HepG2 (cell line): ENCODE data around the gene CHRNB1. TPM values are rescaled to one million over a fixed set of nuclear protein-coding genes. Genes with fewer than 3 reads are reported as not detected.
A peak's percentile ranks its signal among the peaks of the same experiment; 100 is the strongest.

Experiments used
- ATF4 ChIP-seq, 2 experiments: fragments of 450-650 bp in 1 of 2; sonication (generic) in 1 of 2; formaldehyde crosslinking; IDR thresholded peaks; 2 replicates each; pipeline versions ENCODE4 v1.5.0 to v1.8.0; 2020 to 2022; ENCODE audit warnings: mild to moderate bottlenecking in 1 of 2, missing genetic modification reagents in 1 of 2
- CAMTA2 ChIP-seq: sonication (generic); formaldehyde crosslinking; IDR thresholded peaks from 2 replicates; pipeline ENCODE4 v1.4.0; 2020; ENCODE audit warnings: mild to moderate bottlenecking, missing genetic modification reagents, borderline replicate concordance
- LCORL ChIP-seq, 2 experiments: fragments of 450-650 bp in 1 of 2; sonication (generic) in 1 of 2; formaldehyde crosslinking in 1 of 2; IDR thresholded peaks; 2 replicates each; pipeline versions ENCODE4 v1.5.0 to v1.6.1; 2017 to 2020; ENCODE audit warnings: antibody characterized with exemption in 1 of 2, missing genetic modification reagents in 1 of 2
- MTA1 ChIP-seq: sonication (generic); formaldehyde crosslinking; IDR thresholded peaks from 2 replicates; pipeline ENCODE4 v1.4.0; 2020; ENCODE audit warnings: missing genetic modification reagents, mild to moderate bottlenecking, borderline replicate concordance
- NRL ChIP-seq: sonication (generic); formaldehyde crosslinking; IDR thresholded peaks from 2 replicates; pipeline ENCODE4 v1.5.0; 2020; ENCODE audit warnings: missing genetic modification reagents, mild to moderate bottlenecking, moderate library complexity, borderline replicate concordance
- PCBP2 ChIP-seq: fragments of 200-400 bp; formaldehyde crosslinking; optimal IDR thresholded peaks from 2 replicates; pipeline ENCODE3; 2018; ENCODE audit warnings: low read length, low read depth; ENCODE audit not compliant: poor library complexity, severe bottlenecking
- PRPF4 ChIP-seq: fragments of 200-400 bp; formaldehyde crosslinking; IDR thresholded peaks from 2 replicates; pipeline ENCODE4 v1.6.1; 2016; ENCODE audit warnings: low read length, low read depth; ENCODE audit not compliant: poor library complexity, severe bottlenecking
- RAD21 ChIP-seq: fragments of 450-650 bp; formaldehyde crosslinking; IDR thresholded peaks from 2 replicates; pipeline ENCODE4 v1.5.0; 2020; ENCODE audit warnings: mild to moderate bottlenecking
- SMC3 ChIP-seq: IDR thresholded peaks from 2 replicates; pipeline ENCODE4 v1.6.1; 2011; ENCODE audit warnings: low read length, improper control_type of control experiment
- SP4 ChIP-seq: sonication (generic); formaldehyde crosslinking; IDR thresholded peaks from 2 replicates; pipeline ENCODE4 v1.8.1; 2023; ENCODE audit warnings: mild to moderate bottlenecking, missing genetic modification reagents
- TAF1 ChIP-seq: sonication (generic); formaldehyde crosslinking; IDR thresholded peaks from 2 replicates; pipeline ENCODE4 v1.4.0; 2020; ENCODE audit warnings: missing genetic modification reagents
- YEATS4 ChIP-seq: sonication (generic); formaldehyde crosslinking; IDR thresholded peaks from 2 replicates; pipeline ENCODE4 v1.4.0; 2020; ENCODE audit warnings: missing genetic modification reagents, borderline replicate concordance
- ZBTB33 ChIP-seq: sonication (generic); formaldehyde crosslinking; IDR thresholded peaks from 2 replicates; pipeline ENCODE4 v1.4.0; 2020; ENCODE audit warnings: missing genetic modification reagents
- ZBTB38 ChIP-seq: sonication (generic); formaldehyde crosslinking; IDR thresholded peaks from 2 replicates; pipeline ENCODE4 v1.5.1; 2020; ENCODE audit warnings: mild to moderate bottlenecking, missing genetic modification reagents
- ZNF10 ChIP-seq: sonication (generic); formaldehyde crosslinking; IDR thresholded peaks from 2 replicates; pipeline ENCODE4 v1.4.0; 2020; ENCODE audit warnings: mild to moderate bottlenecking, low read depth, missing genetic modification reagents, borderline replicate concordance
- ZNF136 ChIP-seq: sonication (generic); formaldehyde crosslinking; IDR thresholded peaks from 2 replicates; pipeline ENCODE4 v1.8.1; 2022; ENCODE audit warnings: low read depth, mild to moderate bottlenecking, moderate library complexity, missing genetic modification reagents
- ZNF24 ChIP-seq: fragments of 450-650 bp; IDR thresholded peaks from 2 replicates; pipeline ENCODE4 v1.6.1; 2017; ENCODE audit warnings: antibody characterized with exemption, mild to moderate bottlenecking
- ZNF317 ChIP-seq: sonication (generic); formaldehyde crosslinking; IDR thresholded peaks from 2 replicates; pipeline ENCODE4 v1.5.0; 2020; ENCODE audit warnings: mild to moderate bottlenecking, missing genetic modification reagents
- ZNF331 ChIP-seq: sonication (generic); formaldehyde crosslinking; IDR thresholded peaks from 2 replicates; pipeline ENCODE4 v1.4.0; 2020; ENCODE audit warnings: missing genetic modification reagents
- ZNF768 ChIP-seq: sonication (generic); formaldehyde crosslinking; IDR thresholded peaks from 2 replicates; pipeline ENCODE4 v1.4.0; 2020; ENCODE audit warnings: missing genetic modification reagents
- ZNF780A ChIP-seq: sonication (generic); formaldehyde crosslinking; IDR thresholded peaks from 2 replicates; pipeline ENCODE4 v1.8.0; 2022; ENCODE audit warnings: mild to moderate bottlenecking, missing genetic modification reagents, moderate library complexity
- ZNF816 ChIP-seq: sonication (generic); formaldehyde crosslinking; IDR thresholded peaks from 2 replicates; pipeline ENCODE4 v1.8.0; 2022; ENCODE audit warnings: missing genetic modification reagents, mild to moderate bottlenecking, borderline replicate concordance
- ZNF841 ChIP-seq: sonication (generic); formaldehyde crosslinking; IDR thresholded peaks from 2 replicates; pipeline ENCODE4 v1.8.1; 2023; ENCODE audit warnings: missing genetic modification reagents, borderline replicate concordance
- polyA plus RNA-seq, 8 experiments: library from polyadenylated mRNA; depleted of rRNA in 3 of 8; stranded (reverse) in 7 of 8; unstranded in 1 of 8; fragments of >200 nt; fragmentation: Illumina TruSeq in 4 of 8; extraction: Trizol in 4 of 8; gene quantifications; 2 replicates each; pipeline versions ENCODE4 v1.2.1 to v1.2.3, GENCODE V29; 2011 to 2016; ENCODE audit warnings: low read depth in 4 of 8, missing spikeins in 1 of 8, mixed read lengths in 1 of 8; ENCODE audit not compliant: insufficient read depth in 1 of 8
- total RNA-seq, 5 experiments: library from RNA; depleted of rRNA; stranded (reverse); fragments of >200 nt; fragmentation: Illumina TruSeq; extraction: Trizol; gene quantifications; 2 replicates each; pipeline ENCODE4 v1.2.3, GENCODE V29; 2016; ENCODE audit warnings: low read depth in 1 of 5
- TF ChIP-seq, protein P1 (sequence below): IDR thresholded peaks from 2 replicates; pipeline ENCODE4 v1.6.1; 2016; ENCODE audit warnings: mild to moderate bottlenecking, missing biosample characterization, missing genetic modification reagents
- TF ChIP-seq, protein P2 (sequence below): IDR thresholded peaks from 2 replicates; pipeline ENCODE4 v1.4.0; 2020; ENCODE audit warnings: mild to moderate bottlenecking, missing genetic modification reagents

CHRNB1 gene
- total and polyA plus RNA-seq, 2 of the 13 experiments (the other 11 are each of a cell fraction or from before 2014, with no cell fraction given) = 5.4 to 33.7 TPM

- TF ChIP-seq ZNF10 (CRISPR knock-in tag) (no peak), MTA1 (CRISPR knock-in tag) (no peak), ZNF841 (no peak), PCBP2 (no peak), SP4 (CRISPR knock-in tag) (no peak), ZNF24 (no peak), SMC3 (peak; percentile 54), ZBTB33 (peak; percentile 95), ZNF331 (CRISPR knock-in tag) (no peak), ZNF768 (no peak), LCORL (IDR thresholded peaks at IDR 0.05) (no peak), LCORL (CRISPR knock-in tag; IDR thresholded peaks at IDR 0.05) (no peak), ZBTB38 (CRISPR knock-in tag) (peak; percentile 96), RAD21 (CRISPR knock-in tag) (peak; percentile 50; the same call in 1 of the 2 replicates), ZNF780A (CRISPR knock-in tag) (no peak), ZNF816 (CRISPR knock-in tag) (no peak), ATF4 (CRISPR knock-in tag; IDR thresholded peaks at IDR 0.05) (no peak), PRPF4 (peak; percentile 37), ZNF136 (no peak), YEATS4 (CRISPR knock-in tag) (no peak), ZNF317 (CRISPR knock-in tag) (no peak), NRL (CRISPR knock-in tag) (no peak), CAMTA2 (no peak), TAF1 (no peak)
- TF ChIP-seq, protein P1, sequence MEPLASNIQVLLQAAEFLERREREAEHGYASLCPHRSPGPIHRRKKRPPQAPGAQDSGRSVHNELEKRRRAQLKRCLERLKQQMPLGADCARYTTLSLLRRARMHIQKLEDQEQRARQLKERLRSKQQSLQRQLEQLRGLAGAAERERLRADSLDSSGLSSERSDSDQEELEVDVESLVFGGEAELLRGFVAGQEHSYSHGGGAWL (CRISPR knock-in tag) = no peak
- TF ChIP-seq, protein P2, sequence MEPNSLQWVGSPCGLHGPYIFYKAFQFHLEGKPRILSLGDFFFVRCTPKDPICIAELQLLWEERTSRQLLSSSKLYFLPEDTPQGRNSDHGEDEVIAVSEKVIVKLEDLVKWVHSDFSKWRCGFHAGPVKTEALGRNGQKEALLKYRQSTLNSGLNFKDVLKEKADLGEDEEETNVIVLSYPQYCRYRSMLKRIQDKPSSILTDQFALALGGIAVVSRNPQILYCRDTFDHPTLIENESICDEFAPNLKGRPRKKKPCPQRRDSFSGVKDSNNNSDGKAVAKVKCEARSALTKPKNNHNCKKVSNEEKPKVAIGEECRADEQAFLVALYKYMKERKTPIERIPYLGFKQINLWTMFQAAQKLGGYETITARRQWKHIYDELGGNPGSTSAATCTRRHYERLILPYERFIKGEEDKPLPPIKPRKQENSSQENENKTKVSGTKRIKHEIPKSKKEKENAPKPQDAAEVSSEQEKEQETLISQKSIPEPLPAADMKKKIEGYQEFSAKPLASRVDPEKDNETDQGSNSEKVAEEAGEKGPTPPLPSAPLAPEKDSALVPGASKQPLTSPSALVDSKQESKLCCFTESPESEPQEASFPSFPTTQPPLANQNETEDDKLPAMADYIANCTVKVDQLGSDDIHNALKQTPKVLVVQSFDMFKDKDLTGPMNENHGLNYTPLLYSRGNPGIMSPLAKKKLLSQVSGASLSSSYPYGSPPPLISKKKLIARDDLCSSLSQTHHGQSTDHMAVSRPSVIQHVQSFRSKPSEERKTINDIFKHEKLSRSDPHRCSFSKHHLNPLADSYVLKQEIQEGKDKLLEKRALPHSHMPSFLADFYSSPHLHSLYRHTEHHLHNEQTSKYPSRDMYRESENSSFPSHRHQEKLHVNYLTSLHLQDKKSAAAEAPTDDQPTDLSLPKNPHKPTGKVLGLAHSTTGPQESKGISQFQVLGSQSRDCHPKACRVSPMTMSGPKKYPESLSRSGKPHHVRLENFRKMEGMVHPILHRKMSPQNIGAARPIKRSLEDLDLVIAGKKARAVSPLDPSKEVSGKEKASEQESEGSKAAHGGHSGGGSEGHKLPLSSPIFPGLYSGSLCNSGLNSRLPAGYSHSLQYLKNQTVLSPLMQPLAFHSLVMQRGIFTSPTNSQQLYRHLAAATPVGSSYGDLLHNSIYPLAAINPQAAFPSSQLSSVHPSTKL (CRISPR knock-in tag) = no peak
Measured at GRCh38 chr17:7502987-7503386, 58.1 kb downstream of the CHRNB1 start (continued).
